Omental fat pad (tissue), 4 donors: ENCODE data around the gene CDK12. TPM values are rescaled to one million over a fixed set of nuclear protein-coding genes. Genes with fewer than 3 reads are reported as not detected.
"Not testable (repeated sequence)": the region's sequence is repeated elsewhere in the genome, so short reads cannot be mapped to it uniquely, and the experiment has no call there.

Experiments used
- ATAC-seq: fragments of 150-250 bp; one replicate; pipeline ENCODE4 v1.9.1; 2016; ENCODE audit warnings: mild to moderate bottlenecking, moderate library complexity; ENCODE audit not compliant: low FRiP score
- DNase-seq: peaks from one replicate; pipeline ENCODE4 v3.0.0-alpha.2; 2019; ENCODE audit warnings: low spot score
- CTCF ChIP-seq, 3 donors: fragments of 450-650 bp; IDR thresholded peaks; one replicate each; pipeline ENCODE4 v1.5.1; 2016 to 2017; ENCODE audit warnings: antibody characterized with exemption in 3 of 3, mild to moderate bottlenecking in 3 of 3, moderate library complexity in 2 of 3
- total RNA-seq, 4 donors: library from RNA; depleted of rRNA; stranded (reverse); fragments of >200 nt; gene quantifications; one replicate each; pipeline ENCODE4 v1.1.0, GENCODE V29; 2016

Gene CDK12
- total RNA-seq, 4 donors from 2014 or later: 25.7 to 49.2 (median 38.1) TPM

- TF ChIP-seq CTCF (IDR thresholded peaks at IDR 0.05): no peak
- DNase-seq (no peak), ATAC-seq (no peak)
Observed at GRCh38 chr17:39483506-39483905, 22.2 kb downstream of the CDK12 start.

GRCh38 chr17:39484178-39484577 lies 22.9 kb downstream of the CDK12 start:
- no peak for ATAC-seq
- no peak for TF ChIP-seq CTCF (IDR thresholded peaks at IDR 0.05)
- no peak for DNase-seq

DNA sequence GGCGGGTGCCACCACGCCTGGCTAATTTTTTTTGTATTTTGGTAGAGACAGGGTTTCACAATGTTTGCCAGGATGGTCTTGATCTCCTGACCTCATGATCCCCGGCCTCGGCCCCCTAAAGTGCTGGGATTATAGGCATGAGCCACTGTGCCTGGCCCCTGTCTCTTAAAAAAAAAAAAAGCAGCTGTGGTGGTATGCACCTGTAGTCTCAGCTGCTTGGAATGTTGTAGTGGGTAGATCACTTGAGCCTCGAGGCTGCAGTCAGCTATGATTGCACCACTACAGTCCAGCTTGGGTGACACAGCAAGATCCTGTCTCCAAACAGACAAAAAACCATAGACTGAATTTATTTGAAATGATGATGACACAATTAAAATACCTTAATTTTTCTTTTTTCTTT lies 24.3 kb downstream of the CDK12 start:
- no peak for TF ChIP-seq CTCF (IDR thresholded peaks at IDR 0.05)
- ATAC-seq: no peak
- no peak for DNase-seq

- TF ChIP-seq CTCF (IDR thresholded peaks at IDR 0.05): no peak
- ATAC-seq (no peak), DNase-seq (no peak)
Observed at GRCh38 chr17:39486242-39486641, 25.0 kb downstream of the CDK12 start.

- not testable (repeated sequence) for ATAC-seq, DNase-seq
Observed at GRCh38 chr17:39487490-39487889, 26.2 kb downstream of the CDK12 start.

DNA sequence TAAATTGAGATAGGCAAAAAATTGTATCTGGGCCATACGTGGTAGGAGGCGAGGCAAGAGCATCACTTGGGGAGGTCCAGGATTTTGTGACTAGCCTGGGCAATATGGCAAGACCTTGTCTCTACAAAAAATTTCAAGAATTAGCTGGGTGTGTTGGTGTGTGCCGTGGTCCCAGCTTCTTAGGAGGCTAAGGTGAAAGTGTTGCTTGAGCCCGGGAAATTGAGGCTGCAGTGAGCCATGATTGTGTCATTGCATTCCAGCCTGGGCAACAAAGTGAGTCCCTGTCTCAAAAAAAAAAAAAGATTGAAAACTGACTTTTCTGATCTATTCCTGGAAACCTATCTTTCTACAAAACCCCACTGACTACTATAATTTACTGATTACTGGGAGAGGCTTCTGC lies 26.7 kb downstream of the CDK12 start:
- no peak for ATAC-seq
- no peak for DNase-seq
- TF ChIP-seq CTCF (IDR thresholded peaks at IDR 0.05): no peak

- DNase-seq, ATAC-seq: not testable (repeated sequence)
Observed at GRCh38 chr17:39496921-39497320, 35.6 kb downstream of the CDK12 start.

- DNase-seq (no peak), ATAC-seq (no peak)
- no peak for TF ChIP-seq CTCF (IDR thresholded peaks at IDR 0.05)
Observed at GRCh38 chr17:39507511-39507910, 46.2 kb downstream of the CDK12 start.
